ENCODE measurements around the gene EPB41L1.

EPB41L1 gene

DNA sequence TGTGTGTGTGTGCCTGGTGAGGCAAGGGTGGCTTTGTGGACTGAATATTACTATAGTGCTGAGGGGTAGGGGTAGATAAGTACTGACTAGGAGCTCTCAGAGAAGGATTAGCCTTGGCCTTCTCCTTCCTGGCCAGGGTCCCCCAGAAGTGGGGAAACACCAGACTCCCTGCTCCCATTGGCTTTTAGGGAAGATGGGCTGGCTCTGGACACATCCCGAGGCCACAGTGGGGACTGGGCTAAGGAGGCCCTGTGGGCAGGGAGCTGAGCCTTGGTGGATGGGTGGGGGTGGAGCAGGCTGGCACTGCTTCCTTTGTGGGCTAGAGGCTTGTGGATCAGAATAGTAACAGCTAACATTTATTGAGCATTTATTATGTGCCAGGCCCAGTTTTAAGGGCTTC lies 3.1 kb downstream of the EPB41L1 start:
- POLR2A ChIA-PET = no interaction called here
- CTCF ChIA-PET = interaction anchor here (1.0 to 2.1 kb wide), 3 partner anchors 10 to 126 kb away, joined by 3 to 7 read pairs (median 4); no protein-coding TSS in a partner anchor
- no peak for DNase-seq (ENCODE audit: extremely low spot score)
- TF ChIP-seq TARDBP (IDR thresholded peaks at IDR 0.05) (no peak), FOXM1 (IDR thresholded peaks at IDR 0.05; ENCODE audit: borderline replicate concordance) (no peak)

DNA sequence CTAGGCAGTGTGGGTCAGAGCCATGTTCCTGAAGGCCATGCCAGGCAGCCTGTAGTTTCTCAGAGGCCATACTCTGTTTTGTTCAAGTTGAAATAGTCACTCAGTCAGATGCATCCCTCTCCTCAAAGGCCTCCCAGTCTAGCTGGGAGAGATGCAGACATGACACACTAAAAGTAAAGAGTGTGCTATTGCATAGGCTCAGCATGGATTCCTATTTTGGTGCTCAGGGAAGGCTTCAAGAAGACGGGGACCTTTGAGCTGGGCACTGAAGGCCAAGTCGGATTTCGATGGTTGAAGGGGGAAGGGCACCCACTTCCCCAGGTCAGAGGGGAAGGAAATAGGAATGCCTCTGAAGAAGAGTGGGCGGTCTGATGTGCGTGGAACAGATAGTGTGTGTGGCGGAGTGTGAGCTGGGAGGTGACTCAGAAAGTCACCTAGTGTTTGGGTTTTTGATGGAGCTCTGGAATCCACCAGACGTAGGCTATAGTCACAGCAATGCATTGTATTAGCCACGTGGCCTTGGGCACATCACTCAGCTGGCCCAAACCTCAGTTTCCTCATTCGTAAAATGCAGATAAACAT lies 3.7 kb downstream of the EPB41L1 start:
- TF ChIP-seq HDGF (IDR thresholded peaks at IDR 0.05; ENCODE audit: borderline replicate concordance) = no peak
- ChIA-PET POLR2A (no interaction called here), CTCF (interaction anchor here (1.0 kb wide), 2 partner anchors 44 to 165 kb away, joined by 3 read pairs; no protein-coding TSS in a partner anchor)
- no peak for DNase-seq (ENCODE audit: extremely low spot score)

DNA sequence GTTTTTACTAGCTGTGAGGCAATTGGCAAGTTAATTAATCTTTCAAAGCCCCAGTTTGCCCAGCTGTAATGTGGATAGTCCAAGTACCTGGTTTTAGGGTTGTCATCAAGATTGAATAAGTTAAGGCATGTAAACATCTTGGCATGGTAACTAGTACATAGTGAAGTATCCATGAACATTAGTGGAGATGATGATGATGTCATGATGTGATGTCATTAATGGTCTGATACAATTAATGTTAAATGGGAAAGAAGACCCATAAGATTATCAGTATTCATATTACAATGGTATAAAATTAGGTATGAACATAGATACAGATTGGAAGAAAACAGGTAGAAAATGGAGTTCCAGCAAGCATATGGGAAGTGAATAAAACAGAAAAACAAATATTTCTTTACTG lies 5.3 kb downstream of the EPB41L1 start:
- DNase-seq (ENCODE audit: extremely low spot score) = no peak
- TF ChIP-seq FOXM1 (IDR thresholded peaks at IDR 0.05; ENCODE audit: borderline replicate concordance) = no peak
- no peak for TF ChIP-seq FOXK2 (IDR thresholded peaks at IDR 0.05)
- no peak for TF ChIP-seq NFRKB (IDR thresholded peaks at IDR 0.05)
- TF ChIP-seq ARNT (IDR thresholded peaks at IDR 0.05) = no peak
- no peak for TF ChIP-seq ZNF384 (IDR thresholded peaks at IDR 0.05)
- no peak for TF ChIP-seq HDGF (IDR thresholded peaks at IDR 0.05; ENCODE audit: borderline replicate concordance)
- CTCF ChIA-PET = no interaction called here
- POLR2A ChIA-PET = no interaction called here

DNA sequence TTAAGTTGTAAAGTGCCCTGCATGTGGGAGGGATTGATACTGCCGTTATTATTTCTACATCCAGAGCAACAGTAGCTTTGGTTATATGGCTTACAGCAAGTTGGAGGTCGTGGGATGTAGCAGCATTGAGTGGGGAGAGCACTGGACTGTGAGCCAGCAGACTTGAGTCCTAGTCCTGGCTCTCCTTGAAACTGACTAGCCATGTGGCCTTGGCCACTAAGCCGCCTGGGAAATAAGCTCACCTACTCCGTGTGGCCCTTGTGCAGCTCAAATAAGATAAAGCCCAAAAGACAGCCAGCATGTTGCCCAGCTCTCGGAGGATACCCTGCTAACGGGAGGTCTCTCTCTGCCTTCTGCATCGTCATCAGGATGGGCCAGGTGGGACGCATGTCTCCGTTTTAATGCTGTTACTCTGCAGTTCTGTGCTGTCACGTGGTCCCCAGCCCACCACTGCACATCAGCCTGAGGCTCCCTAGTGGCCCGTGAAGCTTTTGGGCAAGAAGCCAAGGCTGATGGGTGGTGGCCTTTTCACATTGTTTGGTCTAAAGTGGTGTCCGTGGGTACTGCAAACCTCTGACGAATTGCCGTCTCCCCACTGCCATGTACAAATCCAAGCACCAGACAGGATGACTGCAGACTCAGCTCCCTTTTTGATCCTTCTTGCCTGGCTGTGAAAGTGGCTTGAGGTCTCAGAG lies 7.9 kb downstream of the EPB41L1 start:
- POLR2A ChIA-PET = interaction anchor here (0.9 to 1.4 kb wide), 2 partner anchors 23 to 208 kb away, joined by 3 to 4 read pairs; partner anchors contain the start of gene SCAND1
- DNase-seq (ENCODE audit: extremely low spot score) = peak; percentile 56
- TF ChIP-seq L3MBTL2 (conservative IDR thresholded peaks at IDR 0.05) (peak; percentile 45), LEF1 (IDR thresholded peaks at IDR 0.05; ENCODE audit: borderline replicate concordance) (no peak), TARDBP (IDR thresholded peaks at IDR 0.05) (no peak), ELF4 (IDR thresholded peaks at IDR 0.05) (no peak), NFRKB (IDR thresholded peaks at IDR 0.05) (no peak), ARNT (IDR thresholded peaks at IDR 0.05) (no peak)
- CTCF ChIA-PET = interaction anchor here (1.1 to 1.3 kb wide), 4 partner anchors 37 to 208 kb away, joined by 3 to 7 read pairs (median 4); partner anchors contain the start of gene SCAND1

DNA sequence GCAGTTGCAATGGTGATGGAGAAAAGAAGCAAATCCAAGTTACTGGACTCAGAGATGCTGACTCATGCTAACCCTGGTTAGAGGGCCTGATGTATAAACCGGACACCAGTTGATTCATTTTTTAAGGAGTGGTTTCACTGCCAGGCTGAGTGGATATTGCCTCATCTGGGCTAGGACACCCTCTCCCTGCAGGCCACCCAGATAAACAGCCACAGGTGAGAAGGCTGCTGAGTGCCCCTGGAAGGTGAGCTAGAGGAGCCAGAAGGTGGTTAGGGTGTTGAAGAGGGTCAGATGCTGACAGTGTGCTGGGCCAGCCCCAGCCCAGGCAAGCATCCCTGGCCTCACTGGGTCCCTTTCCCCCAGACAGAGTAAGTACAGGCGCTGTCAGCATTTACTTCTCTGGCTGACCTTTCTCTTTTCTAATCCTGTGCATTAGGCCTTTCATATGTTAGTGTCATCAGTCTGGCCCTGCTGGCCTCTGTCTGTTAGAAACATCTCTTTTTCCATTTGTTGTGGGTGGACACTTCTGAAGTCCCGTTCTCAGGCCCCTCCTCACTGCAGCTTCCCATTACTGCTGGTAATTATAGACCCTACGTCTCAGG lies 13.5 kb downstream of the EPB41L1 start:
- ChIA-PET POLR2A (no interaction called here), CTCF (no interaction called here)
- TF ChIP-seq TARDBP (IDR thresholded peaks at IDR 0.05) (no peak), FOXA1 (IDR thresholded peaks at IDR 0.05) (no peak), SP1 (IDR thresholded peaks at IDR 0.05) (no peak), NFRKB (IDR thresholded peaks at IDR 0.05) (no peak), ARNT (IDR thresholded peaks at IDR 0.05) (no peak), LEF1 (IDR thresholded peaks at IDR 0.05; ENCODE audit: borderline replicate concordance) (no peak), SUZ12 (IDR thresholded peaks at IDR 0.05) (no peak), FOXM1 (IDR thresholded peaks at IDR 0.05; ENCODE audit: borderline replicate concordance) (no peak), L3MBTL2 (conservative IDR thresholded peaks at IDR 0.05) (no peak), FOXK2 (IDR thresholded peaks at IDR 0.05) (no peak), CTBP1 (IDR thresholded peaks at IDR 0.05; ENCODE audit: borderline replicate concordance) (no peak), ELF4 (IDR thresholded peaks at IDR 0.05) (no peak), BHLHE40 (IDR thresholded peaks at IDR 0.05; ENCODE audit: borderline replicate concordance) (no peak), ZNF384 (IDR thresholded peaks at IDR 0.05) (no peak)
- TF ChIP-seq, protein P1, sequence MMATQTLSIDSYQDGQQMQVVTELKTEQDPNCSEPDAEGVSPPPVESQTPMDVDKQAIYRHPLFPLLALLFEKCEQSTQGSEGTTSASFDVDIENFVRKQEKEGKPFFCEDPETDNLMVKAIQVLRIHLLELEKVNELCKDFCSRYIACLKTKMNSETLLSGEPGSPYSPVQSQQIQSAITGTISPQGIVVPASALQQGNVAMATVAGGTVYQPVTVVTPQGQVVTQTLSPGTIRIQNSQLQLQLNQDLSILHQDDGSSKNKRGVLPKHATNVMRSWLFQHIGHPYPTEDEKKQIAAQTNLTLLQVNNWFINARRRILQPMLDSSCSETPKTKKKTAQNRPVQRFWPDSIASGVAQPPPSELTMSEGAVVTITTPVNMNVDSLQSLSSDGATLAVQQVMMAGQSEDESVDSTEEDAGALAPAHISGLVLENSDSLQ (IDR thresholded peaks at IDR 0.05) = no peak
- no peak for DNase-seq (ENCODE audit: extremely low spot score)

DNA sequence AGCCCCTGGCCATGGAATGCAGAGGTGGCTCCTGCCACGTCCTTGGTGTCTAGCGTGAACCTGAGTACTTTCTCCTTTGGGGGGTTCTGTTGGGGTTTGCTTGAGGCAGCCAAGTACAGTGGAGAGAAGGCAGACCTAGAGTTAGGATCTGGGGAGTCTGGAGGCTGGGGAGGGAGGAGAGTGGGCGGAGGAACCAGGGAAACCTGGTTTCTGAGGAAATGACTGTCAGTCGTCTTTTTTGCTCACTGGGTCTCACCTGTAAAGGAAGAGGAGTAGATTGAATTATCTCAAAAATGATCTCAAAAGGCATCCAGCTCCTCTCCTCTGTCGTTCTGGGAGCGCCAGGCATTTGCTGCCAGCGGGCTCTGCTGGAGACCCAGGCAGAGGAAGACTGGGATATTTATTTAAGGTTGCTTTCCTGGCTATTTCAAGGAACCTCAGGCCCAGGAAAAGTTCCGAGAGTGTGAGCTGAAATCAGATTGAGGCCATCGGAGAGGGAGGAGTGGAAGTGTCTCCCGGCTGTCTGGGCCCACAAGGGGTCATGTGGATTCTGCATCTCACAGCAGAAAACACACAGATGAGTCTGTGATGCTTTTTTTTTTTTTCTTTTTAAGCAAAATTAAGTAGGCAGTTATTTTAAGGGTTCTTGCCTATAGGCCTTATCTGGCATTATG lies 16.1 kb downstream of the EPB41L1 start:
- ChIA-PET POLR2A (no interaction called here), CTCF (no interaction called here)
- DNase-seq (ENCODE audit: extremely low spot score) = no peak
- TF ChIP-seq ZNF384 (IDR thresholded peaks at IDR 0.05) = no peak
- no peak for TF ChIP-seq SUZ12 (IDR thresholded peaks at IDR 0.05)
- no peak for TF ChIP-seq FOXK2 (IDR thresholded peaks at IDR 0.05)
- no peak for TF ChIP-seq ELF4 (IDR thresholded peaks at IDR 0.05)
- TF ChIP-seq FOXA1 (IDR thresholded peaks at IDR 0.05) = no peak

DNA sequence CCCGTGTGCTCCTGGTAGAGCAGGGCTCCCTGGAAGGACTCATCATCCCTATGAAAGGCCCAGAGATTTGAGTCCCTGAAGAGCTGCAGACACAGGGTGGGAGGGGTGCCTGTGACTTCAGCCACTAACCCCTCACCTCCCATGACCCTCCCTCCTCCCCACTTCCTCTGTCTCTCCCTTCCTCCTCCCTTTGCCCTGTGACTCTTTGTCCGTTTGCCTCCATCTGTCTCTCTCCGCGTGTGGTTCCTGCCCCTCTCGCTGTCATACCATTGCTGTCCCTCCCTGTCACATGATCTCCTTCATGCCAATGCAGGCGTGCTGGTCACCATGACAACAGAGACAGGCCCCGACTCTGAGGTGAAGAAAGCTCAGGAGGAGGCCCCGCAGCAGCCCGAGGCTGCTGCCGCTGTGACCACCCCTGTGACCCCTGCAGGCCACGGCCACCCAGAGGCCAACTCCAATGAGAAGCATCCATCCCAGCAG lies 19.0 kb downstream of the EPB41L1 start:
- POLR2A ChIA-PET = no interaction called here
- no peak for DNase-seq (ENCODE audit: extremely low spot score)
- CTCF ChIA-PET = no interaction called here
- TF ChIP-seq HDGF (IDR thresholded peaks at IDR 0.05; ENCODE audit: borderline replicate concordance) (no peak), BHLHE40 (IDR thresholded peaks at IDR 0.05; ENCODE audit: borderline replicate concordance) (no peak), ELF4 (IDR thresholded peaks at IDR 0.05) (no peak), FOXM1 (IDR thresholded peaks at IDR 0.05; ENCODE audit: borderline replicate concordance) (no peak), SUZ12 (IDR thresholded peaks at IDR 0.05) (no peak), ZNF384 (IDR thresholded peaks at IDR 0.05) (no peak), CTBP1 (IDR thresholded peaks at IDR 0.05; ENCODE audit: borderline replicate concordance) (no peak), FOXA1 (IDR thresholded peaks at IDR 0.05) (no peak), L3MBTL2 (conservative IDR thresholded peaks at IDR 0.05) (no peak), NFRKB (IDR thresholded peaks at IDR 0.05) (no peak), TARDBP (IDR thresholded peaks at IDR 0.05) (no peak), ARNT (IDR thresholded peaks at IDR 0.05) (no peak), LEF1 (IDR thresholded peaks at IDR 0.05; ENCODE audit: borderline replicate concordance) (no peak), SP1 (IDR thresholded peaks at IDR 0.05) (no peak), FOXK2 (IDR thresholded peaks at IDR 0.05) (no peak)
- TF ChIP-seq, protein P1 (IDR thresholded peaks at IDR 0.05) = no peak
